Embryonic facial prominence (tissue), 1 donor: ENCODE measurements around the gene CCDC39.
A peak's percentile ranks its signal among the peaks of the same experiment; 100 is the strongest.

Experiments used
- DNase-seq: peaks from one replicate; pipeline ENCODE4 v3.0.0-alpha.2; 2016; ENCODE audit errors: extremely low spot score

Gene CCDC39

DNA sequence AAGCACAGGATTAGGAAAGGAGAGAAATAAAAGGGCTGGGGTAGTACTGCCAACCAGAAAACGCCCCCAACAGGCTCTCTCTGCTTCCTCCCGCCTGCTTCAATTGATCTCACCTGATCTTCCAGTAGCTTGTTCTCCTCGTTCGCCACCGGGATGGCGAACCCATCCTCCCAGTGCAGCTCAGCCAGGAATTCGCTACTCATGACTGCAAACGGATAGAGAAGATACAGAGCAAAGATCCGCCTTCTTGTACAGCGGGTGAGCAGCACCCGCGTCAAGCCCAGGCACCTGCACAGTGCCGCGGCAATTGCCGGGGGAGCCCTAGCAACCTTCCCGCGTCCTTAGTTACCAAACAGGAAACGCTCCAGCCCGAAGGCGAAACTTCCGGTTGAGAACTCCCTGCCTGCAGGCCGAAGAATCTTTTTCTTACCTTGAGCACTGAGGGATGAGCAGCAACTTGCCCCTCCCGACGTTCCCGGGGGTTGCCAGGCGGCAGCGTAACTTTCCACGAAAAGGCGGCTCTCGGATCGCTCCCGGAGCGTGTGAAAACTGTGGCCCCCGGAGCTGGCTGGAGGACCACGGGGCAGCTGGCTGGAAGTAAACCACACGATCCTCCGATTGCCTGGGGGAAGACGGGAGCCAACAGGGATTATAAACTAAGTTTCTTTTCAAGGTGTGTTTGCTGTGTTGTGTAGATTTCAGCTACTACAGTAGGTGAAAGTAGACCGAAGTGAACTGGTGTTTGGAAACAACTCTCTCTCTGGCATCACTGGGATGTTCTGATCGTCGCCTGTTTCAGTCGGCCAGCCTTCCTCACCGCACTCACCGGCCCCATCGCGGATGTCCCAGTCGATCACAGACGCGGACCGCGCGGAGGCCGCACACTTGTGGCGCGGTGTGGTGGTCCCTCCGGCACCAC is at the start of gene CCDC39:
CCDC39 (minus strand) TSS at position 312 of the 919 bp plus-strand sequence; CDS start at position 203, 109 bp downstream.
- DNase-seq, result peak; percentile 27

DNA sequence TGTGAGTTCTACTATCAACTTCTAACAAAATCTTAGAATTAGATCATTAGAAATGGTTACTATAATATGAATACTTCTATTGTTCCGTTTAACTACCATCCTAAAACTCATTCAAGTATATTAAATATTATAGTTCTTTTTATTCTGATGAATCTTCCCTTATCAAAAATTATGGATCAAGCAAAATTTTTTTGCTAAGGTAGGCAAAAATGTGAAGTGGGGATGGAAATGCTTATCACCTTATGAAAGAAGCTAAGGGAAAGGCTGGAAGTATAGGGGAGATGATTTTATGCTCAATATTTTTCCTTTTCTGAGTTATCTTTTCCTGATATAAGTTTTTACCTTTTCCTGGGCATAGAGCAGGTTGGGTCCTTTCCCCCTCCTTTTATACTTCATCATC is 40.7 kb upstream of the CCDC39 start:
- DNase-seq, result no peak

DNA sequence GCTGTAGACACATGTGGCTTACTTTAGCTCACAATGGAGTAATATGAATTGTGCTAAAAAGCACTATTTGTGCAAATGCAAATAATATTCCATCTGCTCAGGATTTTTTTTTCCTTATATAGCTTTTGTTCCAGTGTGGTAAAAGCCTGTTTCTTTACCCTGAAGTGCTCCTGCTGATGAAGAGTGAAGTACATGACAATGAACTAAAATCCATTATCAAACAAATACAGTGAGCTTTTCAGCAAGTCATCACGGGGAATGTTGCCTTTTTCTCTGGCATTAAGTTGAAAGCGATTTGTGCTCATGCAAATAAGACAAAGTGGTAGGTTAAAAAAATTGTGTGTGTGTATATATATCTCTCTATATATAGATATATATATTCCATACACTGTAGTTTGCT is 28.6 kb upstream of the CCDC39 start:
- DNase-seq, result no peak

DNA sequence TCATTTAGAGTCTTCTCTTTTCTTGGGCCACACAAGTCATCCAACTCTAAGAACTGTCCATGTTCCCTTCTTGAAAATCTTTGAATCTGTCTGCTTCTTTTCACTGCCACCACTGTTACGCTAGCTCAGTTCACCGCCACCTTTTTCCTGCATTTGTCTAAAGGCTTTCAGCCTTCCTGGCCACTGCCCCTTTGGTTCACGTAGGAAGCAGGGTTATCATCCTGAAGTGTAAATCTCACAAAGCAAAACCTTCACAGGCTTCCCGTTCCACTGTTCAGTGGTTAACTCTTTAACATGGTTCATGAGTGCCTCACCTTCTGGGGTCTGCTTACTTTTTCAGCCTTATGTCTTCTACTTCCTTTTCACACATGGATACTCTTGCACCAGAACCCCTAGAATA is 26.3 kb upstream of the CCDC39 start:
- DNase-seq, result no peak

DNA sequence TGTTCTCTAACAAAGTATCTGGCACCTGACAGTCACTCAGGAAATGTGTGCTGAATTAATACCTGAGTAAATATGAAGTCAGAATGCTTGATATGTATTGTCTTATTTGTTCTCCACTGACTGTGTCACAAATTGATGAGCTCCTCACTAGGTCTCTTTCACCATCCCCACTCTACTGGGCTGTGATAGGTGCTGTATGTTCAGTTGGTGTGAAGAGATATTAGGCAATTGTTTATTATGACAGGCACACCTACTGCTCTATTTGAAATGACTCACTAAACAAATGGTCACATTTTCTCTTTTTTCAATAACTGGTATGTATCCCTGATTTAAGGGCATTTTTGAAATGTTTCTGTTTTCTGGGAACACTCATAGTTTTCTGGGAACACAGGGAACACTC is 25.2 kb upstream of the CCDC39 start:
- no peak for DNase-seq

DNA sequence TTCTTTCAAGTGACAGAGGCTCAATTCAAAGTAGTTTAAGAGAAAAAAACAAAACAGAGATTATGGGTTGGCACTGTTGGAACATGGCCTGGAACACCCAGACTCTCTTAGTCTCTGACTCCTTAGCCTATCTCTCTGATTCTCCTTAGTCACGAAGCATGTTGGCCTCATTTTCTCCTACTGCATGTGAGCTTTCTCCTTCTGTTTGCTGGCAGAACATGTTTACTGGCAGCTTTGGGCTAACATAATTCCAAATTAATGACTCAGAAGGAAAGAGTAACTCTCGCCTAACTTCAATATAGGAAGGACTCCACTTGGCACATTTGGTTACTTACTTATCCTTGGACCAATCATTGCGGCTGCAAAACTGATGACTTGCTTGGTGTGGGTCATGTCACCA is 21.7 kb upstream of the CCDC39 start:
- DNase-seq, result no peak

DNA sequence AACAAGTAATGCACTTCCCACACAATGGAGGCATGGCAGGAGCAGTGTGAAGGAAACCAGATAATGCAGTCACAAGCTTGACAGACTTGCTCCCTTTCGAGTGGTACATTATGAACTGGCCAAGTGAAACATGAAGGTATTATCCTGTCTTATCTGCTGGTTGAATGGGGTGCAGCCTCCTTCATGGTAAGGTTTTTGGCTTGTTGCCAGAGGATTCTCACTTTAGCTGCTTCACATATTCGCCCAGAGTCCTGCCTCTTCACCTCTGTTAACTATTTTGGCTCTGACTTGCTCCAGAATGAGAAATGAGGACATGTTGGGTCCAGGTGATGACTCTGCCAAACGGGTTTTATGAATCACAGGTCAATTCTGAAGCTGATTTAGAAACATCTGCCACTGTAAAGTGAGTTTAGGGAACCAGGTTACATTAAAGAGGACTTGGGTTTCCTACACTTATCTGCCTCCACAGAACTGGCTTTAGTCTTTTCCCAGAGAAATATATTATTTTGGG is 19.5 kb upstream of the CCDC39 start:
- no peak for DNase-seq

DNA sequence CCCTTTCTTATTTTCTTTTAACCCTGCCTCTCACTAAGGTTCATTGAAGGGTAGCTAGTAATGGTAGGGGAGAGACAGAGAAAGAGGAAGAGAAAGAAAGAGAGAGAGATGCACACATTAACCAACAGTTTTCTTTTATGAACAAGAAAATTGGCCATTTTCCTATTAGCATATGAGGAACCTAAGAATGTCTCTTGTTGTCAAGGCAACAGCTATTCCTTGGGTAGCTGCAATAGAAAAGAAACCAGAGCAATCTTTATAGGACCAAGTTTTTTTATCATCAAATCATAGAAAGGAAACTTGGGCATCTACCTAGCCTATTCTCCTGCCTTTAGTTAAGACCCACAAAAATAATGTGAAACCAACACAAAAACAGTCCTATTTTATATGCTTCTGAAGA is 15.0 kb upstream of the CCDC39 start:
- no peak for DNase-seq

DNA sequence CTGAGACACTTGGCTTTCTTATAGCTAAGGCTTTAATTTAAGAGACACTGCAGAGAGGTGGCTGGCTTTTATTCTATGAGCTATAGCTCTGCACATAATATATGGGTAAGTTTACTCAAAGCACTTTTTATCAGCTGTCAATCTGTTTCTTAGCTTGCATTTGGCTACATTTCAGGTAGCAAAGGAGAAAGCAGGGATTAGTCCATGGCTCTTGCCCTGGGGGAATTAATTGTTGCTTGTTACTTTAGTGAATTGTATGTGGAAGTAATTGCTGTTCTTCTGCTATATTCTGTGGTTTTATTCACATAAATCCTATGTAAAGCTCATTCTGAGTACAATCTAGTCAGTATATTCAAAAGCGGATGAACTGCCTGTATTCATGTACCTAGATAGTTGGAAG is 14.4 kb upstream of the CCDC39 start:
- no peak for DNase-seq

DNA sequence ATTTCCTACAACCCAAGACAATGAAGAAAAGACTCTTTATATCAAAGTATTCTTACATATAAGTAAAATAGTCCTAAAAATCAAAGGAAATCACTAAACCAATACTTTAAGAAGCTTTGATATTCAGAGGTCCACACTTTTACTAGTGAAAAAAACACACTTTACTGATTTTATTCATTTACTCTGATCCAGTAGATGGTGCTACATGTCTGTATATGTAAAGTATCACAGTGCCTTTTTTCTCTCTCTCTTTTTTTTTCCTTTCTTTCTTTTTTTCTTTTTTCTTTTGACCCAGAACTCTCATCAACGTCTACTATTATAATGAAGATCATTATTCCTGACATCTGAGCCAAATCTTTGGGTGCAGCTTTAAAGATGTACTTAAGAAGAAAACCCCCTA is 10.8 kb upstream of the CCDC39 start:
- DNase-seq, result no peak

DNA sequence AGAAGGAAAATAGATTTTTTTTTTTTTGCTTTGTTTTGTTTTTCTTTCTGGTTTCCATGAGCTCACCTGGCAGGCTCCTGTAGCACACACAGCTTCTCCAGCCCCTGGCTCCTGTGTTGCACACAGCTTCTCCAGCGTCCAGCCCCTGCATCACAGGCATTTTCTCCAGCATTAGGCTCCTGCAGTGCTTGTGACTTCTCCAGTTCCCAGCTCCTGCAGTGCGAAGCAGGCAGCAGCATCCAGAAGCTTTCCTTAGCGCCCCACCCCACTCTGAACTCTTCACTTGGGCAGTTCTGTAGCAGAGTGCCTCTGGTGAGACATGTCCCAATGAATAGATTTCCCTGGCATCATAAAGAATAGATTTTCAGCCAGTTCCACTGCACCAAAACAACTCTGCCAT is 5.5 kb upstream of the CCDC39 start:
- DNase-seq, result no peak

DNA sequence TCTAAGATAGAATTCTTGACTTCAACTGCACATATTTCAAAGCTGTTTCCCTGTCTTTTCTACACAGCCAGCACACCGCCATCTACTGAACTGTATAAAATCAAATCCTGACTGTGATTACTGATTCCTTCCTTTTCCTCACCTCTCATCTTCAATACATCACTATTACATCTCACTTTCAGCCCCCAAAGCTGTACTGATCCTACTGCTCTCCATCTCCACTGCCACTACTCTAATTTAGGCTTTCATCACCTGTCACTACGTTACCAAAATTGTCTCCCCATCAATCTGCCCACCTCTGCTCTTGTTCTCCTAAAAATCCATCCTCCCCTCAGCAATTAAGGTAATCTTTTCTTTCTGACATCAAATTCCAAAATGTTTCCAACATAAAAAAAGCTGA is 4.5 kb upstream of the CCDC39 start:
- no peak for DNase-seq

DNA sequence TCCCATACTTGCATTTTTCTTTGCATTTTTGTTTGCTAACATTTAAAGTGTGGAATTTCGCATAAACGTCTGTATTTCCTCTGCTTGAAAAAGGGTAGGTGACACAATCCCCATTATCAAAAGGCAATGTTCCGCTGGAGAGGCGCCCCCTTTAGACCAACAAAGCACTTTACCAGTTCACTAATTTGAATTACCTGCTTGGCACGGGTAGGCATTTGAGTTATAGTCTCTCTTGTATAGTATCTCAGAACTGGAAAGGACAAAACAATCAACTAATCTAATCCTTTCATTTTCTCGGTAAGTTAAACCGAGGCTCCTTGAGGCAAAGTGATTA is 775 bp upstream of the CCDC39 start:
- no peak for DNase-seq

DNA sequence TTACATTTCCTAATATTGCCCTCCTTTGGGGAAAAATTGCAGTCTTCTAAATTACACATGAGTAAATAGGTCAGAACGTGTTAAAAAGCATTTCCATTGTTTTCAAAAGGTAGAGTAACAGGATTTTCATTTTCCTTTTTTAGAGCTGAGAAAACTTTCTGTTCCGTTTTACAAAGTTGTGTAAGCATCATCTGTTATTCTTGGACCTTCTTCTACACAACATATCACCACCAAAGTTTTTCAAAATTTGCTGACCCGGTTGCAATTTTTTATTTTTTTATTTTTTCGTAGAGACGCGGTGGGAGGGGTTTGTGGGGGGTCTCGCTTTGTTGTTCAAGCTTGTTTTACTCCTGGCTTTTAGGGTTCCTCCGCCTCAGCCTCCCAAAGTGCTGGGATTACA is 1.1 kb downstream of the CCDC39 start:
- DNase-seq, result no peak

DNA sequence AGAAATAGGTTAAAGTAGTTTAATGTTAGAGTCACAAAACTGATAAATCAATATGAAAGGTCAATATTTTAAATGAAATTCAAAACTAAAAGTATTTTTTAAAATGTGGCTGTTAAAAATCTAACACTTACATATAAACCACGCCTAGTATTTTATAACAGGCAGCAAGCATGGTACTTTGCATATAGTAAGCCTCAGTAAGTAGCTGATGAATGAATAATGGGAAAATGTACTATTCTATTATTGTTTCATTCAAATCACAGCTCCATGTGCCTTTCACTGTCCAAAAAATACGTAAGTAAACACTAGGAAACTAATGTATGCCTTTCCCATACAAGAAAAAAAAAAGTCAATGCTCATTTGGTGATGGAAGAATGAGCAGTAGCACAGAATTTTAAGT is 17.8 kb downstream of the CCDC39 start:
- no peak for DNase-seq

DNA sequence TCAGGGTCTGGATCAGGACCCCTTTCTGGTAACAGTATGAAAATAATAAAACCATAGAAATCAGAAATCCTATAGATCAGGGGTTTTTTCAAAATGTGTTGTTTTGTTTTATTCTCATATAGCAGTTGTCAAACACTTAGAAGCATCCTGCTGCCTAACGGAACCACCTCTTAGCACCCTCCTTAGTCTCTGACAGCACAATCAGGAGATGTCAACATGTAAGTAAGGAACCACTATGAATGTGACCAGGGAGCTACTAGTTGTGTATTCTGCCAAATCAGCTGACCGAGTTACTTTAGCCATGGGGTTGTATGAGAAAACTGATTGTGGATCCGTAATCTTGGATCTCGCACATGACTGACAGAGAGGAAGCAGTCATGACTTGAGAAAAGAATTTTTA is 22.2 kb downstream of the CCDC39 start:
- DNase-seq, result no peak

DNA sequence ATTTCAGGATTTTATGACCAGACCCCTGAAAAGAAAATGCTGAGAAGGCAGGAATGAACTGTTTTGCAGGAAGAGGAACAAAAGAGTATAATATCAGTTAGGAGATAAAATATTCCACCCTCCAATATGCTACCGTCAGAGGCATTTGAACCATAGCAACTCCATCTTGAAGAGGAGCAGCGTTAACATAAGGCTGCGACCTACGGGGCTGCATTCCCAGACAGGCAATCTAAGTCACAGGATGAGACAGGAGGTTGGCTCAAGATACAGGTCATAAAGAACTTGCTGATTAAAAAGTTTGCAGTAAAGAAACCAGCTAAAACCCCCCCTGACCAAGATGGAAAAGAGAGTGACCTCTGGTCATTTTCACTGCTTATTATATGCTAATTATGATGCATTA is 22.9 kb downstream of the CCDC39 start:
- DNase-seq, result no peak

DNA sequence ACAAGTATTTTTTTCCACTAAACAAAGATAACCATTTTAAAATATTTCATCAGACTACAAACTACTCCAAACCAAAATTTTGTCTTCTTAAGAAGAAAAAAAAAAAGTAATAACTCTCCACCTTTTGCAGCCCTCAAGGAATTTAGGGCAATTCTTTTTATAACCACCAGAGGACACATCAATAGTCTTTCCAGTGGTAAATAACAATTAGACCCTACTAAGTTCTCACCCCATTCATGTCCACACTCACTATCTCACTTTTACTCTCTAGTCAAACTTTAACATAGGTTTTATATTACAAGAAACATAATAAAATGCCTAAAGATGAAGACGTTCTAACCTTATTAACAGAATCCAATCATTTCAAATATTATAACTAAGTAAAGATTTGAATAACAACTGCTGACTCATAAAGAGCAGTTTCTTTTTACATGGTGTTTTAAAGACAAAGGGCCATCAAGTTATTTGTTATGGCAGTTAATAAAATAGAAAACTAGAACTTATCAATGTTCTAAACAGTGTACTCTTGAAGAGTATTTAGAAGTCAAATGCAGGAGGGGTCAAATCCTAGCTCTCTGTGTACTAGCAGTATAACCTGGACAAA is 33.0 kb downstream of the CCDC39 start:
- DNase-seq, result no peak

DNA sequence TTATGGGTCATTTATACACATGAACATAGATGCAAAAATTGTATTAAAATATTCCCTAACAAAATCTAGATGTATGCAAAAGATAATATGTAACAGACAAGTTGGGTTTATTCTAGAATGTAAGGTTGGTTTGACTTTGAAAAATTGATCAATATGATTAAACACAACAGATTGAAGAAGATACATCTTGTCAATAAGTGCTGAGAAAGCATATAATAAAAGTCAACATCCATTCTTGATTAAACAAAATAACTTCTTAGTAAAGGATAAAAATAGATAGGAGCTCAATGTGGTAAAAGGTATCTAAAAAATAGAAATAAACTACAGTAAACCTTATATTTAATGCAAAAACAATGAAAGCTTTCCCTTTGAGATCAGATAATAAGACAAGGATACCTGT is 38.3 kb downstream of the CCDC39 start:
- DNase-seq, result no peak

DNA sequence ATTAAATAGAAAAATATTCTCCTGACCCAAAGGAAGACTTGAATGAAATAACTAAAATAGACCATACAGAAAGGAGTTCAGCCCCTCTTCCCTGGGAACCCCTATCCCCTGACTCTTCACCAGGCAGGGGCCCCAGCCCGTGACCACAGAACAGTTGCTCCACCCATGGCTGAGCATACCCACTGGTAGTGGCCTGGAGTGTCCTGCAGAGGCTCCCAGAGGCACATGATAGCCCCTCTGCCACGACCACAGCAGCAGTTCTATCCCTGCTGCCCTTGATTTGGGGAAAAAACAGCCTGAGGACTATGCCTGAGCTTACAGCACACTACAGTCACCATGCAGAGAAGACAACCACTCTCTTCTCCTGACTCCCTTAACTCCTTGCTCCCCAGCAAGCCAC is 45.6 kb downstream of the CCDC39 start:
- no peak for DNase-seq

DNA sequence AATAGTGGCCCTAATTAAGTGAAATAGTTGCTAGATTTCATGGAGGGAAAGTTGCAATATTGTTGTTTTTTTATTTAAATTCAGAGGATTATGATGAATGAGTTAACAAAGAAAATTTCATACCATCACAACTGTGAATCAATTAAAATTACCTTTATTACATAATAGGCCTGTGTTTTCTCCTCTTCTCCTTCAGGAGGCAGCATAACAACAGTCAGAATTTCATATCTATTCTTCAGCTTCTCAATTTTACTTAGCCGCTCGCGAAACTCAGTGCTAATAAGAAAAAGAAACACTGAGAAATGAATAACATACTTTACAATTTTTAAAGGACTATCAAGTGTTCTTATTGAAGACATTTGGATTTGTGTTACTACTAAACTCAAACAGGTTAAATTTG is 48.0 kb downstream of the CCDC39 start:
- no peak for DNase-seq

DNA sequence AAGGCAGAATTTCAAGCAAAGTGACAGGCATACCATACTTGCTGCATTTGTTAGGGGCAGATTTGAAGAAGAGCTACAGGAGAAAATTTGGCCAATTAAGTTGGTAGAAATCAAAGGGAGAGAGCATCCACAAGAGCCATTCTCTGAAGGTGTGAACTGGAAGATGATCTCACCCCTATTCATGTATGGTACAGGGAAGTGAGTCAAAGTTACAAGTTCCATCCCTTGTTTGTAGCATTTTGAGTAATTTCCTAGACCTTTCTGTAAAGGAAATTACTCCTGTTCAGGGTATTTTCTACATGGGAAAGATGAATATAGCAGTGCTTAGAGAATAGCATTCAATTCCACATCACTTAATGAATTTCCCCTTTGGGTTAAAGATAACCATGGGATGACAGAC is 48.9 kb downstream of the CCDC39 start:
- no peak for DNase-seq

DNA sequence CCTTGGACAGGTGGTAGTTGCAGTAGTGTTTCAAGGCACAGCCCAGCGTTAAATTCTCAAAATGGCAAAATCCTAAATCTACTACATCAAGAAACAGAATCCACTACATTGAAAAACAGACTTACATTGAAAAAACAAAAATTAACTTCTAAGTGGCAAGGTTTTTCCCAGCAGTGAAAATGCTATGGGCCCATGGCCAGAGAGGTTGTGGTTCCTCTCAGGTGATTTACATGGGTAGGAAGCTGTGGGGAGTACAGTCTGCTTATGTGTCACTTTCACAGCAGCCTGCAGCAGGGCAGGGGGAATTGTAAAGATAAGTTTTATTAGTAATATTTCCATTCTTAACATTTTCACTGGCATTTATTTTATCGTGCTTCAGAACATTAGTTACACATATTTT is 52.4 kb downstream of the CCDC39 start:
- DNase-seq, result no peak
